Activated naive CD4-positive, alpha-beta T cell treated with anti-CD3 and anti-CD28 coated beads for 36 hours (primary cell): ENCODE measurements around the gene FAM83E. TPM values are rescaled to one million over a fixed set of nuclear protein-coding genes. Genes with fewer than 3 reads are reported as not detected.

Experiments
- CTCF ChIA-PET: fragments of 350-600 bp; sonication (Branson Sonifier 250); formaldehyde crosslinking; loops from one replicate; lab custom pipeline; 2021; ENCODE audit warnings: antibody characterized with exemption; lab: Charles Lee
- DNase-seq: peaks from one replicate; pipeline ENCODE4 v3.0.0-alpha.2; 2020
- H3K27ac Mint-ChIP-seq: one replicate; pipeline ENCODE4 v1.8.0; 2021; ENCODE audit warnings: mild to moderate bottlenecking, mixed read lengths
- H3K27me3 Mint-ChIP-seq: one replicate; pipeline ENCODE4 v1.8.0; 2021; ENCODE audit warnings: low read depth, mixed read lengths
- H3K36me3 Mint-ChIP-seq: one replicate; pipeline ENCODE4 v1.8.0; 2021; ENCODE audit warnings: low read depth, mixed read lengths
- H3K4me1 Mint-ChIP-seq: one replicate; pipeline ENCODE4 v1.8.0; 2021; ENCODE audit warnings: low read depth, mixed read lengths
- H3K4me3 Mint-ChIP-seq: one replicate; pipeline ENCODE4 v1.8.0; 2021; ENCODE audit warnings: mild to moderate bottlenecking, moderate library complexity, mixed read lengths
- H3K9me3 Mint-ChIP-seq: one replicate; pipeline ENCODE4 v1.8.0; 2021; ENCODE audit warnings: mixed read lengths
- intact Hi-C: fragments of 100-400 bp; cut with micrococcal nuclease; formaldehyde crosslinking; loops from one replicate; pipeline ENCODE4 v1.15.1; 2023
- total RNA-seq, 2 experiments: library from RNA; stranded (reverse); gene quantifications; one replicate each; pipeline ENCODE4 v1.2.3, GENCODE V29; 2021

Gene FAM83E
- total RNA-seq, 2 experiments from 2014 or later = 2.0 TPM

GRCh38 chr19:48624067-48624594 is 9.3 kb upstream of the FAM83E start:
- peak overlapping the region; percentile 79 for H3K4me3 Mint-ChIP-seq

DNA sequence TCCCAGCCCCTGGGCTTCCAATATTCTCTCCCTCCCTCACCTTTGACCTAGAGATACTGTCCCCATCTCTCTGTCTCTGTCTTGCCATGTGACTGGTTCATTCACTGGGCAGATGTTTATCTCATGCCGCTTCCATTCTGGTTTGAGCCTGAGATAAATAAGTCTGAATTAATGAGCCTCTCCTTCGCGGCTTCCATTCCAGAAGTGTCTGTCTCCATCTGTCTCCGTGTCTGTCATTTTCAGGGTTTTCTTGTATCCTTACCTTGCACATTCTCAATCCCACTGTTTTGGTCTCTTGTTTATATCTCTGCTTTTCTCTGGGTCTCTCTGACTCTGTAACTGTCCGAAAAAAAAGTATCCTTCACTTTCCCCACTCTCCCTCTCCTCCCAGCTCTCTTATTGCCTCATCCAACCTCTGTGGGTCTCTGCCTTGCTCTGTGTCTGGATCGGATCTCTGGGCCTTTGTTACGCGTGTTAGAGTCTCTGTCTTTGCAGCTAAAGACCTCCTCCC is 8.7 kb upstream of the FAM83E start:
- no peaks in the 10 kb centered on the region for H3K27me3 Mint-ChIP-seq
- H3K4me1 Mint-ChIP-seq = peaks cover 49% of the 10 kb centered on the region
- H3K36me3 Mint-ChIP-seq = peaks cover 27% of the 10 kb centered on the region
- no peaks in the 10 kb centered on the region for H3K9me3 Mint-ChIP-seq
- H3K4me3 Mint-ChIP-seq = peak overlapping the region; percentile 79
- H3K27ac Mint-ChIP-seq = peak overlapping the region; percentile 95
- CTCF ChIA-PET = interaction anchor here (1.0 kb wide), 1 partner anchor 35 kb away, joined by 3 read pairs; no protein-coding TSS in a partner anchor
- intact Hi-C loops = loop anchor here (1.0 kb wide), 1 partner anchor 14 kb away; the partner anchor contains the start of gene DBP
- no peak for DNase-seq

More at GRCh38 chr19:48624067-48624594, 9.3 kb upstream of the FAM83E start:
- peak; percentile 98 for DNase-seq
- H3K27ac Mint-ChIP-seq = peak overlapping the region; percentile 95
- no peaks in the 10 kb centered on the region for H3K9me3 Mint-ChIP-seq
- CTCF ChIA-PET = interaction anchor here (1.0 kb wide), 1 partner anchor 35 kb away, joined by 3 read pairs; no protein-coding TSS in a partner anchor
- H3K4me1 Mint-ChIP-seq = peaks cover 50% of the 10 kb centered on the region
- intact Hi-C loops = loop anchor here (1.0 kb wide), 1 partner anchor 13 kb away; the partner anchor contains the start of gene DBP
- H3K27me3 Mint-ChIP-seq = no peaks in the 10 kb centered on the region
- peaks cover 25% of the 10 kb centered on the region for H3K36me3 Mint-ChIP-seq

DNA sequence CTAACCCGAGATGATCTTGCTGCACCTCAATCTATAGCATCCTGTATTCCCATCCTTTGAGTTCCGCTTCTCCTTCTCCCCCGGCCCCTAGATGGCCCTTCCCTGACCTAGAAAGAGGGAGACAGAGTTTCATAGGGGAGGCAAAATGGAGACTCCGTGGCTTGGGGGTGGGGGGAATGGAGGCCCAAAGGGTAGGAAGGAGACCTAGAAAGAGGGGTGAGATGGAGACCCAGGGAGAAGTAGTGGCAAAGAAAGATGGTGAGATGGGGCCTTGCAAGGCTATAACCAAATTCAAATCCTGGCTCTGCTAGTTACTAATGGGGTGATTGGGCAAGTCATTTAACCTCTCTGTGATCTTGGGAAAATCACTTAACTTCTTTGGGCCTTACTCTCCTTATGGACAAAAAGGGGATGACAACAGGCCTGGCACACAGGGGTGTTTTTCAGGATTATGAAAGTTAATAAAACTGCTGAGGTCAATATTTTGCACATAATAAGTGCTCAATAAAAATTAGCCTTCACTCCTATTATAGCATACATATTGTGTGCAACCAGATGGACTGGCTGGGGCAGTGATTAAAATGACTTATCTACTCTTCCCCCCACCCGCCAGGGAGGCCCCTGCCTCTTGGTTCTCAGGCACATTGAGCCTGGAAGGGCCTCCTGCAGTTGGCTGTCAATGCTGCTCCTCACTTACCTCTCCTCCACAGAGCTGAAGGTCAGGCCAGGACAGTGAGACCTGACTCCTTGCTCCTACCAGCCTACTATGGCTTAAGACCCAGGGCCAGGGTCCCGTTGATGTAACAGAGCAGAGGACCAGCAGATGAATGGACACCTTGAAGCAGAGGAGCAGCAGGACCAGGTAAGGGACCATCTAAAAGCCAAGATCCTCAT is 5.1 kb upstream of the FAM83E start:
- no peak for DNase-seq
- H3K9me3 Mint-ChIP-seq = no peaks in the 10 kb centered on the region
- H3K4me3 Mint-ChIP-seq = peak overlapping the region; percentile 99
- CTCF ChIA-PET = interaction anchor here (1.0 kb wide), 1 partner anchor 30 kb away, joined by 4 read pairs; no protein-coding TSS in a partner anchor
- no peaks in the 10 kb centered on the region for H3K27me3 Mint-ChIP-seq
- H3K4me1 Mint-ChIP-seq = peaks cover 60% of the 10 kb centered on the region
- intact Hi-C loops = loop anchor here (1.0 to 2.0 kb wide), 5 partner anchors 17 to 299 kb away; partner anchors contain the start of genes CYTH2, DBP, GRWD1 and SYNGR4
- H3K36me3 Mint-ChIP-seq = peaks cover 60% of the 10 kb centered on the region
- H3K27ac Mint-ChIP-seq = peak overlapping the region; percentile 99

- Mint-ChIP-seq H3K9me3 (no peaks in the 10 kb centered on the region), H3K27ac (peak within 1 kb of the TSS; percentile 99), H3K4me1 (peaks cover 53% of the 10 kb centered on the region), H3K36me3 (peaks cover 60% of the 10 kb centered on the region), H3K27me3 (no peaks in the 10 kb centered on the region), H3K4me3 (peak within 1 kb of the TSS; percentile 99)
- DNase-seq = peak; percentile 95
- CTCF ChIA-PET = no interaction called here
- intact Hi-C loops = loop anchor here (1.0 to 2.0 kb wide), 5 partner anchors 18 to 298 kb away; partner anchors contain the start of genes CYTH2, DBP, GRWD1 and SYNGR4
Observed at GRCh38 chr19:48618916-48619691, 4.2 kb upstream of the FAM83E start, which contains the start of the genes RPL18 and SPHK2. RPL18 (minus strand) TSS chr19:48619178; CDS start chr19:48619143, 35 bp downstream. SPHK2 (plus strand) TSS chr19:48619506; CDS start chr19:48620515, 1,009 bp downstream.

- Mint-ChIP-seq H3K9me3 (no peaks in the 10 kb centered on the region), H3K27ac (peak overlapping the region; percentile 99), H3K27me3 (no peaks in the 10 kb centered on the region), H3K4me1 (peaks cover 47% of the 10 kb centered on the region), H3K36me3 (peaks cover 59% of the 10 kb centered on the region), H3K4me3 (peak overlapping the region; percentile 99)
- DNase-seq = no peak
- intact Hi-C loops = loop anchor here (2.0 kb wide), 1 partner anchor 174 kb away; the partner anchor contains the start of gene GRWD1
- CTCF ChIA-PET = no interaction called here
Observed at GRCh38 chr19:48618278-48618915, 3.5 kb upstream of the FAM83E start.

DNA sequence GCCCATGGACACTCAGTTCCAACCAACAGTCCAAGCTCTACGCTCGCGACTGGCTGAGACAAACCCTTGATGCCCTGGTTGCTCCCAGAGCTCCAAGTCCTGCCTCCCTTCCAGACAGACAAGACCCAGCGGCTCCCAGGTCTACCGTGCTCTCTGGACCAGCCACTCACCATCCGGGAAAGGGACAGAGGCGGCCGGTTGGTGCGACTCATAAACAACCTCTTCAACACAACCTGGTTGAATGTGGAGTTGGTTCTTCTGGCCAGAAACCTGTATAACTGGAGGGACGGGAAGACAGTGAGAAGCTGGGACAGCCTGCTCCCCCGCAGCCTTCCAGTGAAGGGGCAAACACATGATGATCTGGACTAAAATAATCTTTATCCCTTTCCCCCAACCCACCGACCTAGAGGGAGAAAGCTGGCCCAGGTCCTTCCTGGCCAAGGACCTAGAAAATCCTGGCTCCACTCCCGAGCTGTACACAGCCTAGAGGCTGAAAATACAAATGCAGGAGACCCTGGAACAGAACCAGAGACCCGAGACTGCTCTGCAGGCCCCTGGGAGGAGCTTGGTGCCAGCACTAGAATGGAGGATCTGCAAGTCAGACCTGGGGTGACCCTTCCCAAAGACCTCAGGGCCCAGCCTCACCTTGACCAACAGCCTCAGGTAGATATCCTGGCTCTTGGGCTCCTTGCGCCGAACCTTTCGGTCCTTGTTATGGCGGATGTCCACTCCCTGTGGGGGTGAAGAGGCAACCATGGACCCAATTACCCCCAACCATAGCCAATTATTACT is 2.5 kb upstream of the FAM83E start:
- Mint-ChIP-seq H3K9me3 (no peaks in the 10 kb centered on the region), H3K4me3 (peak overlapping the region; percentile 99), H3K36me3 (peaks cover 55% of the 10 kb centered on the region), H3K27me3 (no peaks in the 10 kb centered on the region), H3K4me1 (peaks cover 41% of the 10 kb centered on the region), H3K27ac (peak overlapping the region; percentile 99)
- intact Hi-C loops = no loop called here
- DNase-seq = no peak
- CTCF ChIA-PET = interaction anchor here (1.2 to 1.4 kb wide), 2 partner anchors 9 to 30 kb away, joined by 3 read pairs; no protein-coding TSS in a partner anchor

DNA sequence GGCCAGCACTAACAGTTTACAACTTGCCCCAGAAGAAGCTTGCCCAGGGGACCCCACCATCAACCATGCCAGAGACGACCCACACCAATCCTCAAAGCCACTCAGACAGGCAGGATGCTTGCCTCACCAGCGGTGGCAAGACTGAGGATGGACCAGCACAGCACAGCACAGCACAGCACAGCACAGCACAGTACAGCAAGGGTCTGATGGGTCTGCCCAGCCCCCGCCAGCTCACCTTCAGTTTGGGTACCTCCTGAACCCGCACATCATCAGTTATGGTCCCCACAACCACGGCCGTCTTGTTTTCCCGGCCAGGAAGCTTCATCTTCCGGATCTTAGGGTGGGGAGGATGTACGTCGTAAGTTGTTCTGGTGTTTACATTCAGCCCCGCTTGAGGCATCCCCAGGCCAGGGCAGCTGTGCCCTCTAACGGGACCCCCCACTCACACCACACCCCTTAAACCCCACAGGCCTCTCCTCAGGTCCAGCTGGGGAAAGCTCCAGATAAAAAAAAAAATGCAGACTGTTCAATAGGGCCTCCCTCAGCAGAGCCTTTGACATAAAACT is 1.7 kb upstream of the FAM83E start:
- Mint-ChIP-seq H3K4me3 (peak overlapping the region; percentile 99), H3K4me1 (peaks cover 36% of the 10 kb centered on the region), H3K27ac (peak overlapping the region; percentile 8), H3K27me3 (no peaks in the 10 kb centered on the region), H3K9me3 (no peaks in the 10 kb centered on the region), H3K36me3 (peaks cover 51% of the 10 kb centered on the region)
- no peak for DNase-seq
- intact Hi-C loops = no loop called here
- CTCF ChIA-PET = interaction anchor here (1.2 to 1.4 kb wide), 2 partner anchors 8 to 29 kb away, joined by 3 read pairs; no protein-coding TSS in a partner anchor

- H3K4me1 Mint-ChIP-seq = peaks cover 32% of the 10 kb centered on the region
- intact Hi-C loops = no loop called here
- H3K4me3 Mint-ChIP-seq = peak overlapping the region; percentile 99
- DNase-seq = no peak
- CTCF ChIA-PET = interaction anchor here (1.2 kb wide), 1 partner anchor 29 kb away, joined by 3 read pairs; no protein-coding TSS in a partner anchor
- H3K9me3 Mint-ChIP-seq = no peaks in the 10 kb centered on the region
- no peaks in the 10 kb centered on the region for H3K27me3 Mint-ChIP-seq
- no peak overlapping the region for H3K27ac Mint-ChIP-seq
- peaks cover 48% of the 10 kb centered on the region for H3K36me3 Mint-ChIP-seq
Observed at GRCh38 chr19:48616041-48616436, 1.2 kb upstream of the FAM83E start.

GRCh38 chr19:48615231-48616040 is 560 bp upstream of the FAM83E start:
- Mint-ChIP-seq H3K4me3 (peak overlapping the region; percentile 39), H3K27me3 (no peaks in the 10 kb centered on the region), H3K36me3 (peaks cover 48% of the 10 kb centered on the region), H3K4me1 (peaks cover 32% of the 10 kb centered on the region), H3K27ac (no peak overlapping the region), H3K9me3 (no peaks in the 10 kb centered on the region)
- CTCF ChIA-PET = no interaction called here
- DNase-seq = no peak
- intact Hi-C loops = no loop called here
